ENCODE results near the gene MGMT.

The MGMT gene

GRCh38 chr10:129541748-129542487 is 74.9 kb downstream of the MGMT start:
- TF ChIP-seq GATA1 (IDR thresholded peaks at IDR 0.05; ENCODE audit: low read depth, low read length) (no peak), POLR2A (IDR thresholded peaks at IDR 0.05; ENCODE audit: low read length) (no peak)
- DNase-seq: no peak

- TF ChIP-seq GATA1 (IDR thresholded peaks at IDR 0.05; ENCODE audit: low read depth, low read length): no peak
- TF ChIP-seq POLR2A (IDR thresholded peaks at IDR 0.05; ENCODE audit: low read length): no peak
- DNase-seq: no peak
Measured at GRCh38 chr10:129542589-129542988, 75.5 kb downstream of the MGMT start.

GRCh38 chr10:129544205-129545202 is 77.5 kb downstream of the MGMT start:
- TF ChIP-seq POLR2A (IDR thresholded peaks at IDR 0.05; ENCODE audit: low read length) (no peak), GATA1 (IDR thresholded peaks at IDR 0.05; ENCODE audit: low read depth, low read length) (no peak)
- DNase-seq: no peak

GRCh38 chr10:129545261-129545660 is 78.2 kb downstream of the MGMT start:
- DNase-seq: no peak
- TF ChIP-seq POLR2A (IDR thresholded peaks at IDR 0.05; ENCODE audit: low read length) (no peak), GATA1 (IDR thresholded peaks at IDR 0.05; ENCODE audit: low read depth, low read length) (no peak)

GRCh38 chr10:129546106-129546505 is 79.1 kb downstream of the MGMT start:
- TF ChIP-seq GATA1 (IDR thresholded peaks at IDR 0.05; ENCODE audit: low read depth, low read length): no peak
- TF ChIP-seq POLR2A (IDR thresholded peaks at IDR 0.05; ENCODE audit: low read length): no peak
- no peak for DNase-seq

- DNase-seq: no peak
- TF ChIP-seq GATA1 (IDR thresholded peaks at IDR 0.05; ENCODE audit: low read depth, low read length) (no peak), POLR2A (IDR thresholded peaks at IDR 0.05; ENCODE audit: low read length) (no peak)
Measured at GRCh38 chr10:129547608-129548007, 80.6 kb downstream of the MGMT start.

- DNase-seq: no peak
- no peak for TF ChIP-seq GATA1 (IDR thresholded peaks at IDR 0.05; ENCODE audit: low read depth, low read length)
- TF ChIP-seq POLR2A (IDR thresholded peaks at IDR 0.05; ENCODE audit: low read length): no peak
Measured at GRCh38 chr10:129548600-129548999, 81.6 kb downstream of the MGMT start.

GRCh38 chr10:129550076-129550475 is 83.0 kb downstream of the MGMT start:
- DNase-seq: no peak
- TF ChIP-seq GATA1 (IDR thresholded peaks at IDR 0.05; ENCODE audit: low read depth, low read length): no peak

GRCh38 chr10:129550658-129551057 is 83.6 kb downstream of the MGMT start:
- TF ChIP-seq POLR2A (IDR thresholded peaks at IDR 0.05; ENCODE audit: low read length): no peak
- no peak for TF ChIP-seq GATA1 (IDR thresholded peaks at IDR 0.05; ENCODE audit: low read depth, low read length)
- no peak for DNase-seq

- no peak for DNase-seq
- TF ChIP-seq GATA1 (IDR thresholded peaks at IDR 0.05; ENCODE audit: low read depth, low read length) (no peak), POLR2A (IDR thresholded peaks at IDR 0.05; ENCODE audit: low read length) (no peak)
Measured at GRCh38 chr10:129552119-129552518, 85.1 kb downstream of the MGMT start.

GRCh38 chr10:129553928-129554327 is 86.9 kb downstream of the MGMT start:
- no peak for TF ChIP-seq POLR2A (IDR thresholded peaks at IDR 0.05; ENCODE audit: low read length)
- TF ChIP-seq GATA1 (IDR thresholded peaks at IDR 0.05; ENCODE audit: low read depth, low read length): no peak

GRCh38 chr10:129556316-129556715 is 89.3 kb downstream of the MGMT start:
- no peak for TF ChIP-seq POLR2A (IDR thresholded peaks at IDR 0.05; ENCODE audit: low read length)
- TF ChIP-seq GATA1 (IDR thresholded peaks at IDR 0.05; ENCODE audit: low read depth, low read length): no peak

More at GRCh38 chr10:129553928-129554327, 86.9 kb downstream of the MGMT start:
- DNase-seq: no peak

GRCh38 chr10:129560361-129560760 is 93.3 kb downstream of the MGMT start:
- no peak for DNase-seq
- no peak for TF ChIP-seq POLR2A (IDR thresholded peaks at IDR 0.05; ENCODE audit: low read length)
- no peak for TF ChIP-seq GATA1 (IDR thresholded peaks at IDR 0.05; ENCODE audit: low read depth, low read length)

More at GRCh38 chr10:129556316-129556715, 89.3 kb downstream of the MGMT start:
- DNase-seq: no peak

GRCh38 chr10:129562487-129562886 is 95.4 kb downstream of the MGMT start:
- no peak for TF ChIP-seq GATA1 (IDR thresholded peaks at IDR 0.05; ENCODE audit: low read depth, low read length)
- TF ChIP-seq POLR2A (IDR thresholded peaks at IDR 0.05; ENCODE audit: low read length): no peak
- no peak for DNase-seq

Measured in erythroblast (primary cell).